ENCODE results near the gene MIF.
A peak's percentile ranks its signal among the peaks of the same experiment; 100 is the strongest.
"Not testable (repeated sequence)": the region's sequence is repeated elsewhere in the genome, so short reads cannot be mapped to it uniquely, and the experiment has no call there.

Gene MIF

GRCh38 chr22:23860187-23860586 lies 34.0 kb upstream of the MIF start:
- H3K27me3 Mint-ChIP-seq, H3K36me3 Mint-ChIP-seq, H3K4me3 Mint-ChIP-seq, H3K27ac Mint-ChIP-seq, H3K9me3 Mint-ChIP-seq: not testable (repeated sequence)
- H3K4me1 Mint-ChIP-seq: peaks cover 18% of the 10 kb centered on the region

DNA sequence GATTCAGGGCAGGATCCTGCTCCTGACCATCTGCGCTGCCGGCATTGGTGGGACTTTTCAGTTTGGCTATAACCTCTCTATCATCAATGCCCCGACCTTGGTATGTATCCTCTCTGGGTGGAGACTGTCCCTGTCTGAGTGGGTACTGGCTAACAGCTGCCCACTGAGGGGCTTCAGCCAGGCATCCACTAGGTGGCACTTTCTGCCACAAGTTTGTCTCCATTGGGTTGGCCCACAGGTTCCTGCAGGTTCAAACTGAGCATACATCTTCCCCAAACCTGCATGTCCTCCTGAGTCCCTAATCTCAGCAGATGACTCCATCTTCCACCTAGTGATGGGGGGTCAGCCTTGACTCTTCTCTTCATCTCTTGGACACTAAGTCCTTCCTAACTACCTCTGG lies 32.1 kb upstream of the MIF start:
- H3K9me3 Mint-ChIP-seq: no peaks in the 10 kb centered on the region
- H3K27ac Mint-ChIP-seq: no peak overlapping the region
- H3K36me3 Mint-ChIP-seq: peaks cover 2% of the 10 kb centered on the region
- H3K4me1 Mint-ChIP-seq: peaks cover 13% of the 10 kb centered on the region
- H3K27me3 Mint-ChIP-seq: no peaks in the 10 kb centered on the region
- H3K4me3 Mint-ChIP-seq: no peak overlapping the region

GRCh38 chr22:23864499-23865154 lies 29.6 kb upstream of the MIF start:
- not testable (repeated sequence) for H3K27ac Mint-ChIP-seq, H3K4me1 Mint-ChIP-seq

DNA sequence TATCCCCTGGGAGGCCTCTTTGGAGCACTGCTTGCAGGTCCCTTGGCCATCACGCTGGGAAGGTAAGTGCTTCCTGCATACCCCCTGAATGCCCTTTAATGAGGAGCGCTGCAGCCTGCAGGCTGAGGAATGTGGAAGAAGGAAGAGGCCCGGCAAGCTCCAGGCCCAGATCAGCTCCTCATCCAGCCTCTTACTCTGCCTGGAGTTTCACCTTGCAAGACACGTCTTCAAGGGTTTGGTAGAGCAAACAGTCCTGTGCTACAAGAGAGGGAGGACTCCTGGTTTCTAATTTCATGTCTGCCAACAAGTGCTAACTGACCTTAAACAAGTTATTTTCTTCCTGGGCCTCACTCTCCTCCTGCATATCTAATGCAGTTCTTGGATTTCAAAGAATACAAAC lies 25.6 kb upstream of the MIF start:
- no peak overlapping the region for H3K4me3 Mint-ChIP-seq
- H3K27me3 Mint-ChIP-seq: no peaks in the 10 kb centered on the region
- H3K9me3 Mint-ChIP-seq: no peaks in the 10 kb centered on the region
- H3K27ac Mint-ChIP-seq: no peak overlapping the region
- peaks cover 13% of the 10 kb centered on the region for H3K36me3 Mint-ChIP-seq
- H3K4me1 Mint-ChIP-seq: no peaks in the 10 kb centered on the region

More at GRCh38 chr22:23864499-23865154, 29.6 kb upstream of the MIF start:
- H3K27me3 Mint-ChIP-seq, H3K9me3 Mint-ChIP-seq, H3K36me3 Mint-ChIP-seq, H3K4me3 Mint-ChIP-seq: not testable (repeated sequence)

DNA sequence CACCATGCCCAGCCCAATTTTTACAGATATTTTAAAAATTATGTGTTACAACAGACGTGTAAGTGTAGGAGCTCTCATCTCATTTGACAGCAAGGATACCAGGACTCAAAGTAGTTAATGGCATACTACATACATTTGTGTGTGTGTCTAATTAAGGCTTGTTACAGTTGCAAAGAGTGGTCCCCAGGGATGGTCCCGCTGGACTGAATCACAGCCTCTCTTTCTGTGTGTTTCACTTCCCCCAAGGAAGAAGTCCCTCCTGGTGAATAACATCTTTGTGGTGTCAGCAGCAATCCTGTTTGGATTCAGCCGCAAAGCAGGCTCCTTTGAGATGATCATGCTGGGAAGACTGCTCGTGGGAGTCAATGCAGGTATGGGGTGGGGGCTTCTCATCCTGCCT lies 19.3 kb upstream of the MIF start:
- Mint-ChIP-seq H3K9me3 (no peaks in the 10 kb centered on the region), H3K4me1 (no peaks in the 10 kb centered on the region), H3K36me3 (peaks cover 13% of the 10 kb centered on the region), H3K27ac (no peak overlapping the region), H3K27me3 (no peaks in the 10 kb centered on the region), H3K4me3 (no peak overlapping the region)

DNA sequence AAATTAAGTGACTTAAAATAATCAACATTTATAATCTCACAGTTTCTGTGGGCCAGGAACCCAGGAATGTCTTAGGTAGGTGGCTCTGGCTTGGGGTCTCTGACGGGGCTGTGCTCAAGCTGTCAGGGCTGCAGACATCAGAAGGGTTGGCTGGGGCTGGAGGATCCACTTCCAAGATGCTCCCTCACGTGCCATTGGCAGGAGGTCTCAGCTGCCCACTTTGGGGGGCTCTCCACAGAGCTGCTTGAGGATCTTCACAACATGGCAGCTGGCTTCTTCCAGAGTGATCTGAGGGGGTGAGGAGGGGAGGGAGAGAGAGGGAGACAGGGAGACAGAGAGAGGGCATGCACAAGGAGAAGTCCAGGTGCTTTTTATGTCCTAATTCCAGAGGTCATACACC lies 18.4 kb upstream of the MIF start:
- no peaks in the 10 kb centered on the region for H3K4me1 Mint-ChIP-seq
- H3K36me3 Mint-ChIP-seq: peaks cover 11% of the 10 kb centered on the region
- no peak overlapping the region for H3K4me3 Mint-ChIP-seq
- no peaks in the 10 kb centered on the region for H3K9me3 Mint-ChIP-seq
- no peak overlapping the region for H3K27ac Mint-ChIP-seq
- no peaks in the 10 kb centered on the region for H3K27me3 Mint-ChIP-seq

- H3K4me3 Mint-ChIP-seq: no peak overlapping the region
- no peak overlapping the region for H3K27ac Mint-ChIP-seq
- no peaks in the 10 kb centered on the region for H3K9me3 Mint-ChIP-seq
- H3K27me3 Mint-ChIP-seq: no peaks in the 10 kb centered on the region
- no peaks in the 10 kb centered on the region for H3K4me1 Mint-ChIP-seq
- peaks cover 11% of the 10 kb centered on the region for H3K36me3 Mint-ChIP-seq
Observed at GRCh38 chr22:23877566-23877965, 16.6 kb upstream of the MIF start.

GRCh38 chr22:23878219-23878618 lies 16.0 kb upstream of the MIF start:
- Mint-ChIP-seq H3K4me3 (no peak overlapping the region), H3K9me3 (no peaks in the 10 kb centered on the region), H3K4me1 (no peaks in the 10 kb centered on the region), H3K27me3 (no peaks in the 10 kb centered on the region), H3K27ac (no peak overlapping the region), H3K36me3 (peaks cover 11% of the 10 kb centered on the region)

GRCh38 chr22:23882370-23882769 lies 11.8 kb upstream of the MIF start:
- Mint-ChIP-seq H3K9me3 (no peaks in the 10 kb centered on the region), H3K36me3 (peaks cover 9% of the 10 kb centered on the region), H3K4me1 (no peaks in the 10 kb centered on the region), H3K4me3 (no peak overlapping the region), H3K27ac (no peak overlapping the region), H3K27me3 (no peaks in the 10 kb centered on the region)

DNA sequence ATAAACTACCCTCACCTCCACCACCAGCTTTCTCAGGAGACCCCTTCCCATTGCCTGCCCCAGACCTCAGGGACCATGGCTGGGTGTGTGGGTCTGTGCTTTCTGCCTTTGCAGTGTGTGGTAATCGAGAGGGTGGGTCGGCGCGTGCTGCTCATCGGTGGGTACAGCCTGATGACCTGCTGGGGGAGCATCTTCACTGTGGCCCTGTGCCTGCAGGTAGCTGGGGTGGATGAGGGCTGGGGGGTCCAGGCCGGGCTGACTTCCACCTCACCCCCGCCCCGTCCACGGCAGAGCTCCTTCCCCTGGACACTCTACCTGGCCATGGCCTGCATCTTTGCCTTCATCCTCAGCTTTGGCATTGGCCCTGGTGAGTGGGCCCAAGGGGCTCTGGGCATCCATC lies 10.5 kb upstream of the MIF start:
- Mint-ChIP-seq H3K9me3 (no peaks in the 10 kb centered on the region), H3K4me3 (no peak overlapping the region), H3K27ac (no peak overlapping the region), H3K27me3 (no peaks in the 10 kb centered on the region), H3K4me1 (no peaks in the 10 kb centered on the region), H3K36me3 (peaks cover 4% of the 10 kb centered on the region)

GRCh38 chr22:23884140-23884539 lies 10.0 kb upstream of the MIF start:
- peaks cover 3% of the 10 kb centered on the region for H3K36me3 Mint-ChIP-seq
- no peak overlapping the region for H3K27ac Mint-ChIP-seq
- H3K9me3 Mint-ChIP-seq: no peaks in the 10 kb centered on the region
- no peaks in the 10 kb centered on the region for H3K4me1 Mint-ChIP-seq
- no peaks in the 10 kb centered on the region for H3K27me3 Mint-ChIP-seq
- H3K4me3 Mint-ChIP-seq: no peak overlapping the region

DNA sequence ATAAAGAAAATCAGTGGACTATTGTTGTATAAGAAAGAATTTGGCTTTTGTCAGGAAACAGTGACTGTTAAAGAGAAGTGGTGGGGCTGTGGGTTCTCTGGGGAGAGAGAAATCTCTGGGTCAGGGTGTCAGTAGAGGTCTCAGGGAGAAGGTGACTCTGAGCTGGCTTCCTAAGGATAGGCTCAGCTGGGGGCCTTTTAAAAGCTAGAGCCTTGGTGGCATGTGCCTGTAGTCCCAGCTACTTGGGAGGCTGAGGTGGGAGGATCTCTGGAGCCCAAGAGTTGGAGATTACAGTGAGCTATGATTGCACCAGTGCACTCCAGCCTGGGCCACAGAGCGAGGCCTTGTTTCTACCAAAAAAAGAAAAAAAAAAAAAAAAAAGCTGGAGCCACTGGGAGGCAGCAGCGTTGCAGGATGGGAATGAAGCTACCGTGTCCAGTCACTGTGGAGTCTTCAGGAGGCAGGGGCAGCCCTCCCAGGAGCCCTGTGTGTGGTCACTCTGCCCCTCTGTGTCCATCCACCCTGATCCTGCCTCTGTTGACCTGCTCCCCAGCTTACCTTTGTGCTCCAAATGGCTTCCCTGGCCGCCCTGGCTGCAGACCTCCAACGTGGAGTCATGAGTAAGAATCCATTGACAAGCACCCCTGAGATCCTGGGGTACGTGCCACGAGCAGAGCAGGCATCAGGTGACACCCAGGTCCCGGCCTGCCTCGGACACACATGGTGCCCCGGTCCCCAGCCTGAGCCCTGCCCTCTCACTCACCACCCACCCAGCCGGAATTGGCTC lies 5.4 kb upstream of the MIF start:
- Mint-ChIP-seq H3K4me1 (peaks cover 11% of the 10 kb centered on the region), H3K27me3 (no peaks in the 10 kb centered on the region), H3K9me3 (no peaks in the 10 kb centered on the region), H3K27ac (no peak overlapping the region), H3K4me3 (no peak overlapping the region), H3K36me3 (no peaks in the 10 kb centered on the region)

- no peak overlapping the region for H3K4me3 Mint-ChIP-seq
- no peaks in the 10 kb centered on the region for H3K27me3 Mint-ChIP-seq
- peaks cover 13% of the 10 kb centered on the region for H3K4me1 Mint-ChIP-seq
- H3K27ac Mint-ChIP-seq: no peak overlapping the region
- no peaks in the 10 kb centered on the region for H3K36me3 Mint-ChIP-seq
- H3K9me3 Mint-ChIP-seq: no peaks in the 10 kb centered on the region
Observed at GRCh38 chr22:23889620-23890019, 4.6 kb upstream of the MIF start.

DNA sequence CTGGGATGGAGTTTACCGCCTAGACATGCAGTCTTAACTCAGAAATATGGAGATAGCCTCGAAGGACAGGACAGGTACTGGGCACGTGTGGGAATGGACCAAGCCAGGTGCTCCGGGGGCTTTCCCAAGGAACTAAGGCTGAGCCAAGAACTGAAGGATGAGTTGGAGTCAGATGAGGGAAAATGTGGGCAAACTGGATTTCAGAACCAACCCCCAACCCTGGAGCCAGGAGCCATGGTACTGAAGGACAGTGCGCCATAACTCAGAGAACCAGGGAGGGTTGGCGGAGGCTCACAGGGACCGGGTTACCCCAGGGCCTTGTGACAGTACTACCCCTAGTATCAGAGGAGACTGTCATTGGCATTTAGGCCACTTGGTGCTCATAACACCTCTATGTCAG lies 2.5 kb upstream of the MIF start:
- Mint-ChIP-seq H3K4me3 (peak overlapping the region; percentile 26), H3K27me3 (no peaks in the 10 kb centered on the region), H3K9me3 (no peaks in the 10 kb centered on the region), H3K36me3 (peaks cover 4% of the 10 kb centered on the region), H3K4me1 (peaks cover 19% of the 10 kb centered on the region), H3K27ac (no peak overlapping the region)

DNA sequence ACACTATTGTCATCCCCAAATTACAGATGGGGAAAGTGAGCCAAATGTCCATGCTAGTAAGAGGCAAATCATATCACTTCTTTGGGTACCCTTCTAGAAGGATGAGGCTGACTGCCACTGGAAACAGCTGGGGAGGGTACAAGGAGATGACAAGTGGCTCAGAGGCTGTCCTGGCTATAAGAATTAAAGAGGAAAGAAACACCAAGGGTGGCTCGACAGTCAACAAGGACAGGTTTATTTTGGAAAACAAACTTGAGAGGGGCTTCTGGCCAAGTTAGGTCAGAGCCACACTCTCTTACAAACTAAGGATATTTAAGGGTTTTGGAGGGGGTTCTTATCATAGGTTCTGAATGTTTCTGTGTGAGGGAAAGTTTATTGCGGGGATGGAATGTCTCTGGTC lies 2.1 kb upstream of the MIF start:
- peaks cover 6% of the 10 kb centered on the region for H3K36me3 Mint-ChIP-seq
- no peak overlapping the region for H3K27ac Mint-ChIP-seq
- H3K4me1 Mint-ChIP-seq: peaks cover 21% of the 10 kb centered on the region
- peak overlapping the region; percentile 62 for H3K4me3 Mint-ChIP-seq
- H3K27me3 Mint-ChIP-seq: no peaks in the 10 kb centered on the region
- no peaks in the 10 kb centered on the region for H3K9me3 Mint-ChIP-seq

DNA sequence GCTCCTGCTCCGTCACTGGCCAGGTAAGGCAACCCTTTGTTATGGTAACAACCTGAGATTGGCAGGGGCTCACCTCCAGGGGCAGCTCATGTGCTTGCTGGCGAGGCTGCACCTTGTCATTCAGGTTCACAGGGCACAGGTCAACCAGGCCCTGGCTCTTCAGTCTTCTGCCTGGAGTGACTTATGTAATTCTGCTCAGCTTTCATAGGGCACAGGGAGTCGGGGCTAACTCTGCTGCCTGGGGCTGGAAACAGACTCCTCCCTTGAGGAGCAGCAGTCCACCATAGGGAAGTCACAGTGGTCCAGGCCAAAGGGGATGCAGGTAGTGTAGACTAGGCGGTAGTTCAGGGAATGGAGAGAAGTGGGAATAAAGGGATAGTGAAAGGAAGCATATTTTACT lies 1.5 kb upstream of the MIF start:
- Mint-ChIP-seq H3K9me3 (no peaks in the 10 kb centered on the region), H3K4me3 (peak overlapping the region; percentile 93), H3K27ac (peak overlapping the region; percentile 87), H3K27me3 (no peaks in the 10 kb centered on the region), H3K4me1 (peaks cover 24% of the 10 kb centered on the region), H3K36me3 (peaks cover 10% of the 10 kb centered on the region)

Measured in activated naive CD4-positive, alpha-beta T cell treated with anti-CD3 and anti-CD28 coated beads, Interleukin-2, amount 50 U/mL, for 24 hours (primary cell).